GM12874 (cell line): ENCODE results near the gene CCNT1.

Experiments
- TF ChIP-seq, protein P1 (sequence below): IDR thresholded peaks from 2 replicates; pipeline ENCODE4 v1.5.1; 2011; ENCODE audit warnings: low read depth, mild to moderate bottlenecking, control low read depth, low read length, moderate library complexity; ENCODE audit not compliant: insufficient read depth

CCNT1 gene

DNA sequence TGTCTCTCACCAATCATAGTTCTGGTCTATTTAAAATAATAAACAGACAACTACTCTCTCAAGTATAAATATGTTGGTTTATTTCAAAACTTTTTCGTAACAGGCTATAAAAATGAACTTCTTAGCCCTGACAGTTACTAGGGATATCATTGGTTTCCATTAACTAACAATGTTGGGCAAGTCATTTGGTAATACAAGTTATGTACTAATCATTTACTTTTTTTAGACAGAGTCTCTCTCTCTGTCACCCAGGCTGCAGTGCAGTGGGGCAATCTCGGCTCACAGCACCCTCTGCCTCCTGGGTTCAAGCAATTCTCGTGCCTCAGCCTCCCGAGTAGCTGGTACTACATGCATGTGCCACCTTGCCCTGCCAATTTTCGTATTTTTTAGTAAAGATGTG lies 19.9 kb downstream of the CCNT1 start:
- TF ChIP-seq, protein P1, sequence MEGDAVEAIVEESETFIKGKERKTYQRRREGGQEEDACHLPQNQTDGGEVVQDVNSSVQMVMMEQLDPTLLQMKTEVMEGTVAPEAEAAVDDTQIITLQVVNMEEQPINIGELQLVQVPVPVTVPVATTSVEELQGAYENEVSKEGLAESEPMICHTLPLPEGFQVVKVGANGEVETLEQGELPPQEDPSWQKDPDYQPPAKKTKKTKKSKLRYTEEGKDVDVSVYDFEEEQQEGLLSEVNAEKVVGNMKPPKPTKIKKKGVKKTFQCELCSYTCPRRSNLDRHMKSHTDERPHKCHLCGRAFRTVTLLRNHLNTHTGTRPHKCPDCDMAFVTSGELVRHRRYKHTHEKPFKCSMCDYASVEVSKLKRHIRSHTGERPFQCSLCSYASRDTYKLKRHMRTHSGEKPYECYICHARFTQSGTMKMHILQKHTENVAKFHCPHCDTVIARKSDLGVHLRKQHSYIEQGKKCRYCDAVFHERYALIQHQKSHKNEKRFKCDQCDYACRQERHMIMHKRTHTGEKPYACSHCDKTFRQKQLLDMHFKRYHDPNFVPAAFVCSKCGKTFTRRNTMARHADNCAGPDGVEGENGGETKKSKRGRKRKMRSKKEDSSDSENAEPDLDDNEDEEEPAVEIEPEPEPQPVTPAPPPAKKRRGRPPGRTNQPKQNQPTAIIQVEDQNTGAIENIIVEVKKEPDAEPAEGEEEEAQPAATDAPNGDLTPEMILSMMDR = no peak

DNA sequence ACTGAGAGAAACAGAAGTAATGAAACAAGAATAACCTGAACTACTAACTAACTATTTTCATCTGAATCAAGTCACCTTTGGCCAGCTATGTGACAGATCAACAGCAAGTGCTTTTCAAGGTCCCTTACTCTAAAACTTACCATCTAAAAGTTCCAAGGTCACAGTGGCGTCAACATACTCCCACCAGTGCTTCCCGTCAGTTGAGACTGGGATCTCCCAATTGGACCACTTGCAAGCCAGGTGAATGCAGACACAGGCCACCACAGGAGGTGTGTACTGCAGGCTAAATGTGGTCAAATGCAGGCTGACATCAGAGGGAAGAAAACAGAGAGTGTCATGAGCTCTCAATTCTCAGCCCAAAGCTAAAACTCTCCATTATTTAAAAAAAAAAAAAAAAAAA lies 20.6 kb downstream of the CCNT1 start:
- TF ChIP-seq, protein P1 = no peak

DNA sequence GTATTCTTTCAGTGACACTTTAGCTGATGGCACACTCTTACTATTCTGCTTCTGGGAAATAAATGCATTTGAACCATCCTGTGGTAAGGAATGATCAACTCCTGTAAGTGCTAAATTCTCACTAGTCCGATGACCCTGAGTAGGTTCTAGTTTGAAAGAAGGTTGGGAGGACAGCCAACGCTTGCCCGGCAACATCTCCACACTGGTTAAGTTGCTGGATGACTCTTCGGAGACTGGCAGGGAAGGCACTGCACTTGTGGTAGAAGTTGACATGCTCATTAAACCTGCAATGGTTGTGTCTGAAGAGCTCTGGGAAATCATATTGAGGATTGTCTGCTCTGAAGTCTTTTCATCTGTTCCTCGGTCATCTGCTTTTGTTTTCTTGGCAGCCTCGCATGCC lies 22.5 kb downstream of the CCNT1 start:
- TF ChIP-seq, protein P1 = no peak

DNA sequence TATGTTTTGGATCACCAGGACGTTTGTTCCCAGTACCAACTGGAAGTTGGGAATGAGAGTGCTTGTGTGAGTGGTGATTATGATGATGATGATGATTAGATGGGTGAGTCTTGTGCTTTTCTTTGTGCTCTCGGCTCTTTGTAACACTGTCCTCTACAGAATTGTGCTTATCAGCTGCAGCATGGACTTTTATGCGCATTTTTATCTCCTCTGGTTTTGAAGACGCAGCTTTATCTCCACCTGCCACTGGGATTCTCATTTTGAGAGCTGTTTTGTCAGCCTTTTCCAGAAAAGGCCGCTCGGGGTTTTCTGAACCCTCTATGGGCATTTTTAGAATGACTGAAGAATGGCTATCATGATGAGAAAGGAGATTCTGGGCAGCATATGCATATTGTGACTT lies 22.9 kb downstream of the CCNT1 start:
- TF ChIP-seq, protein P1 = no peak

DNA sequence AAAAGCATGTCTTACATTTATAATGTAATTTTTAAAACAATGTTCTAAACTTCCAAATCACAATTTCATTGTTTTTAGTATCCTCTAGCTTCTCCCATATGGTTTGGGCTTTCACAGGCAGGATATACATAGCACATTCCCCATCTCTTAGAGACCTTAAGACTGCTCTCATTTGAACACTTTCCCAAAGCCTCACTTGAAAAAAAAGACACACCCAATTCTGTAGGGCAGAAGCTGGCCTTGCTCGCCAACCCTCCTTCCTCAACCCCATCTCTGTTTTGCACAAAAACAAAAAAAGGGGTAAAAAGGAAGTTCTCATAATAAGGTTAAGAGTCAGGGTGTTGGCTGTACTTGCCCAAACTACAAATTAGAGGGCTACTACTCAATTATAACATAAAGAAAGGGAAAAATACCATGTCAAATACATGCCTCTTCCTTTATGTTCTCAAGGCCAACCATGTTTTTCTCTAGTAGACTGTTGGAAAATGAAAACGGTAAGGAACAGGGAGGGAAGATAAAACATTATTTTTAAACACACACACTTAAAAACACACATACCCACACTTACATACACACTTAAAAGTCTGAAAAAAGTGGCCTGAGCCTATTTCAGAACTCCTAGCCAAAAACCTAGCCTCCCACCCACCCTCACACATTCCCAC lies 24.6 kb downstream of the CCNT1 start:
- TF ChIP-seq, protein P1 = no peak

DNA sequence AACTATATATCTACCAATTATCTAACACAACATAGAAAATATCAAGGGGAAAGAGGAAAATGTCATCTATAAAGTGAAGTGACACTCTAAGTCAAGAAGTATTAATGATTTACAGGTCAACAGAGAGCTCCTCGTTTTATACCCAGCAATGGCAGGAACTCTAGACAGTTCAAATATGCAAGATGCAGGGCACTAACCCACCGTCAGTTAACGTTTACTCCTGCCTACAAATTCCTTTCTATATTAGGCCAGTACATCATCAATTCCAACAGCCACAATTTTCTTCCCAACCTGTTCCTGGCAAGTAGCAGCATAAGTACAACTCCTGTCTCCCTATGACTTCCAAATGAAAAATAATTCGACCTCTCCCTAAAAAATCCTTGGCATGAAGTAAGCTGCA lies 25.5 kb downstream of the CCNT1 start:
- TF ChIP-seq, protein P1 = no peak

DNA sequence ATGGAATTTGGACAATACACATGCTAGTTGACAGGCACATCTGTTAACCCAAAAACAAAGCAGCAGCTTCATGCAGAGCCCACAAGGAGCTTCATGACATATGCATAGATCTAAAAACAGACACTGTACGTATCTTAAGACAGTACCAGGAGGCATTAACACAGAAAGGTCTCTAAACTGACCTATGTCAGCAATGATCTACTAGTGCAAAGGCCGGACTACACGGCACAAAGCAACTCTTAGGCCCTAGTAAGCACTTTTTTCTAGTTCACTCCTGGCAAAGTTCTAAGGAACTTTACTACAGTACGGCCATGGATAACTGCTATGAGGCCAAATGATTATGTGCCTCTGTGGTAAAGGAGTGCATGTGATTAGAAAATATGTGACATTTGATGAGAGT lies 26.1 kb downstream of the CCNT1 start:
- TF ChIP-seq, protein P1 = no peak

DNA sequence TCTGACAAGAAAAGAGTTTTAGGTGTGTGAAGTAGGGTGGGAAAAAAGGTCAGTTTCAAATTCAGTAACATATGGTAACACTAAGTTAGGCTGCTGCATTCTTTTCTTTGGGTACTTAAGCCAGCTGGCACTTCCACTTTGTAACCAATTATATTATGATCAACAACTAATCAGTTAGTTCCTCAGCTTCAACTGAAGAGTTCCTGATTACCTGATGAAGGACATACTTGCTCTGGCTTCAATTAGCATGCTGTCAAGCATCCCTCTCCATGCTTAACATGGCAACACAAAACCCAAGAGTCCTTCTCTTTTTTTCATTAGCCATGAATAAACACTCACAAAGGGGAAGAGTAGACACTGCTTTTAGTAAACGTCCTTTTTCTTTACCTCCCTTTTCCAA lies 27.7 kb downstream of the CCNT1 start:
- TF ChIP-seq, protein P1 = no peak
